NCI-H69 (cell line): ENCODE data around the gene GJD3.
"Not testable (repeated sequence)": the region's sequence is repeated elsewhere in the genome, so short reads cannot be mapped to it uniquely, and the experiment has no call there.

Experiments used
- DNase-seq: peaks from one replicate; lab custom pipeline; 2025; lab: John Stamatoyannopoulos, UW

GJD3 gene

DNA sequence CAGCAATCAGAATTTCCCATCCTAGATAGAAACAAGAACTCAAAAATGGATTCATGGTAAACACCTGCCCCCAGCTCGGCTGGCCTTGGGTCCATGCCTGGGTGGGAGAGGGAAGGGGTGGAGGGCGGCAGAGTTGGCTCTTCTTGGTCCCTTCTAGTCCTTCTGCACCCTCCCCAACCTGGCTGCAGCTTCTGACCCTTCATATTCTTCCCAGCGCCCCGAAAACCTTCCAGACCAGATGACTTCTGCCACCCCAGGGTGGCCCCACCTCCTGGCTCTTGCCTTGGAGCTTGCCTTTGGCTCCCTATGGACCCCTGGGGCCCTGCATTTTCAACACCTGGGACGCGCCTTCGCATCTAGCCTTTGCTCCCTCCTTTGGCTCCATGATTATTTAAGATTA lies 5.4 kb upstream of the GJD3 start:
- DNase-seq: no peak

DNA sequence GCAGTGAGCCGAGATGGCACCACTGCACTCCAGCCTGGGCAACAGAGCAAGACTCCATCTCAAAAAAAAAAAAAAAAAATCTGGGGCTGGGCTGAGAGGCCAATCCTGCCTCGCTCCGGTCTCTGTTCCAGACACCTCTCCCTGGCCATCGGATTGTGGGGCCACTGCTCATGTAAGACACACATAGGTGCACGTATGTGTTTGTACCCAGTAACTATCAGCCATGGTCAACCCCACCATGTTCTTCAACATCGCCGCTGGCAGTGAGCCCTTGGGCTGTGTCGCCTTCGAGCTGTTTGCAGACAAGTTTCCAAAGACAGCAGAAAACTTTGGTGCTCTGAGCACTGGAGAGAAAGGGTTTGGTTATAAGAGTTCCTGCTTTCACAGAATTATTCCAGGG lies 3.2 kb upstream of the GJD3 start:
- not testable (repeated sequence) for DNase-seq

DNA sequence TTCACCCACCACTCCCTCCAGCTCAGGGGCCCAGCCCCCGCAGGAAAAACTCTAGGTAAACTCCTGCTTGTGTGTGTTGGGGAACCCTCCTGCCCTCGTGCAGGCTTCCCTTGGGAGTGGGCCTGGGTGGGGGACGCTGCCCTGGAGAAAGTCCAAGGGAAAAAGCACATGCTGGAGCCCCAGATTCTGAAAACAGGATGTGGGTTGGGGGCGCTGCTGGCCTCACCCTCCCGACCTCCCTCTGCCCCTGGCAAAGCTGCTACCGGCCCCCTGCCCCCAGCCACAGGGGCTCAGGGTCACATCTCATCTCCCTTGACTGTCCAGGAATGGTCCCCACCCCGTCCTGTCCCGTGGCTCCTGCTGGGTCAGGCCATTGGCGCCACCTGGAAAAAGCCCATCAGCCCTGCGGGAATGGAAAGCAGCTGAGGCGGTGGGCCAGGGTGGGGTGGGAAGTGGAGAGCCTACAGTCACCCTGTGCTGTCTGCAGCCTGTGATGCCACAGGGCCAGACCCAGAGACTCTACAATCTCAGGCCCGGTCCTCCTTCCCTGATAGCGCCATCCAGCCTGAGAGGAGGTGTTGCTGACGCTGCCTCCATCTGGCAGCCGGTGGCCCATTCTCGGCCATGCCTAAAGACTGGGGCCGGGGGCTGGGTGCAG lies 2.5 kb upstream of the GJD3 start:
- no peak for DNase-seq

DNA sequence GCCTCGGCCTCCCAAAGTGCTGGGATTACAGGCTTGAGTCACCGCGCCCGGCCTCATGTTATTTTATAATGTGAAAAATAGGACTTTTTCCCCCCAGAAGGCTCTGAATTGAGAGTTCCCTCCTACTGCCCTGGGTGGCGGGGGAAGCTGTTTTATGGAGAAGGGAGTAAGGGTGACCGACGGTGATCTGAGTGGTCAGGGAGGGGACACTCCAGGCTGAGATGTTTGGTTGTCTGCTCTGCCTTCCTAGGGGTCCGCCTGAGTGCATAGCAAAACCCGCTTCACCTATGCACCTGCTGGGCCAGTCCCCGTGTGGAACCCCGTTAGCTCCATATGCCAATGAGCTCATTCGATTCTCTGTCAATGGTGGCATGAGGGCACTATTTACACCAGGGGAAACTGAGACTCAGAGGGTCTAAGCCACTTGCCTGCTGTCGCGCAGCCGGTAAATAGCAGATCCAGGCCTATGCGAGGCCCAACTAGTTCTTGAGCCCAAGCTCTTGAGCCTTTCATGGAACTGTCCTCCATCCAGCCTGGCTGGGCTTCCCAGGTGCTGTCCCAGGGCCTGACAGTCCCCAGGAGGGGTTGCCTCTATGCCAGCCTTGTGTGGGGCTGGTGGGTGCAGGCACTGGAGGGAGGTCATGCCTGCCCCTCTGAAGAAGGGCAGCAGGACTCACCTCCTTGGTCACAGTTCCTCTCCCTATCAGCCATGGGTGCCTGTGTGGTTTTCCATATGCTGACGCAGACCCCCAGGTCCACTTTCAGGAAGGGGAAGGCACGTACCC lies 1.7 kb upstream of the GJD3 start:
- DNase-seq: no peak

DNA sequence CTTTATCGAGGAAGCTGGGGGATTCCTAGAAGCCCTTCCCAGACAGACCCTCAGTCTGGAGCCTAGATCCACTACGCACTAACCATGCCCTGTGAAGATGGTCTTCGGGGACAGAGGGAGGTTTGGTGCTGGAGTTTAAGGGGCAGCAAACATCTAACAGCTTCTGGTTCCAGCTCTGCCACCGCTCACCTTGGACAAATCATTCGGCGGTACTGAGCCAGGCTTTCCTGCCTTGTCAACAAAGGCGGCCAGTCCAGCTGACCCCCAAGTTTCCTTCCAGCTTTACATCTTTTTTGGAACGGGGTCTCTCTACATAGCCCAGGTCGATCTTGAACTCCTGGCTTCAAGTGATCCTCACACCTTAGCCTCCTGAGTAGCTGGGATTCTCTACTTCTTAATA lies 369 bp upstream of the GJD3 start:
- DNase-seq: no peak

DNA sequence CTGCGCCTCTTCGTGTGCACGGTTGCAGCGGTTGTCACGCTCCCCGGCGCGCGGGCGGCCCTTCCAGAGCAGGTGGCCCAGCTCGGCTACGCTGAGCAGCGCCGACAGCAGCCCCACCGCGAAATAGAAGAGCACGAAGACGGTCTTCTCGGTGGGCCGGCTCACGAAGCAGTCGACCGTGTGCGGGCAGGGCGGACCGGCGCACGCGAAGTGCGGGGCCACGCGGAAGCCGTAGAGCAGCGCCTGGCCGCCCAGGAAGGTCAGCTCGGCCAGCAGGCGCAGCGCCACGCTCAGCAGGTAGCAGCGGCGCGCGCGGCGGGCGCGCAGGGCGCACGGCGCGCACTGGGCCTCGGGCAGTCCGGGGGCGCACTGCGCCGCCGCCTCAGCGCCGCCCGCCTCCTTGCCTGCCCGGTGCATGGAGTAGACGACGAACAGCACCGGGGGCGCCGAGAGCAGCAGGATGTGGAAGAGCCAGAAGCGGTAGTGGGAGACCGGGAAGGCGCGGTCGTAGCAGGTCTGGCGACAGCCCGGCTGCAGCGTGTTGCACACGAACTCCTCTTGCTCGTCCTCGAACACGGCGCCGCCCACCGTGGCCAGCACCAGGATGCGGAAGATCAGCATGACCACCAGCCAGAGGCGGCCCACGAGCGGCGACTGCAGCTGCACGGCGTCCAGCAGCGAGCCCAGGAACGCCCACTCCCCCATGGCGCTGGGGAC lies 1.3 kb downstream of the GJD3 start:
- DNase-seq: peak; percentile 49

DNA sequence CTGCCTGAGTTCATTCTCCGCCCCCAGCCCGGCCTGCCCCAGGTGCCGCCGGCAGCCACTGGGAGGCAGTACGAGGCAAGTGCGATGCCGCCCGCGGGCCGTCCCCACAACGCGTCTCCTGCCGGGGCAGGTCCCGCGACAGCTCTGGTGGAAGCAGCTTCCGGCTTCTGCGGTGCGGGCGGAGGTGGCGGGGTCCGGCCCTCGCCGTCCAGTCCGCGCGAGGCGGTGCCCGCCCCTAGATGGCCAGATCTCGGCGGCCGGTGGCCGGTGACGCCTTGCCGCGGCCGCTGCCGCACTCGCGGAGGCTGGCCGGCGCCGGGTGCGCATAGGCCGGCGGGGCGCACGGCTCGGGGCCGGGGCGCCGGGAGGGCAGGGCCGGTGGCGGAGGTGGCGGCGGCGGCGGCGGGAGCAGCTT lies 1.8 kb downstream of the GJD3 start:
- DNase-seq: peak; percentile 62

DNA sequence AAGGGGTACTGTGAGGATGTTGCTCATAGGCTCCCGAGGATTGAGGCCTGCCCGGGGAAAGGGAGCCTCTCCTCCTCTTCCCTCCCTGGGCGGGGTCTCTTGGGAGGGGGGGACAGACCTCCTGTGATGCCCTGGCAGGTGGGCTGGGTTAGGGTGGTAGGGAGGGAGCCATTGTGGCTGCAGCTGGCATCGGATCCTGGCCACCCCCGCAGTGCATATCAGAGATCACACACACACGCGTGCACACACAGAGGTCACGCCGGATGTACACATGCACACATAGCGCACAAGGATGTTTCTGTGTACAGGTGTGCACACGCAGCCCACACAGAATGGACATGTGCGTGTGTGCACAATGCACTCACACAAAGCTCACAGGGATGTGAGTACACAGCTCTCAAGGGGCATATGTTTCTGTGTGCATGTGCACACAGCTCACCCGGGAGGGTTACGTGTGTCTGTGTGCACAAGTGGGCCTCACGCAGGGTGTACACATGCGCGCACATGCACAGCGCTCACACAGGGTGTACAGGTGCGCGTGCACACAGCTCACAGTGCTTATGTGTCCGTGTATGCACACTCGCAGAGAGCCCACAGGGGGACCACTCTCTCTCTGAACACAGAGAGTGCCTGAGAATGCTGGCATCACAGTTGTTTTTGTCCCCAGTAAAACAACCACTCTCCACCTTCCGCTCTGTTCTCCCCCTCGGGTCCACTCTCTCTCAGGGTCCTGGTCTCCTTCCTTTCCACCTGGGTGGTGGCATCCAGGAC lies 2.4 kb downstream of the GJD3 start:
- no peak for DNase-seq

DNA sequence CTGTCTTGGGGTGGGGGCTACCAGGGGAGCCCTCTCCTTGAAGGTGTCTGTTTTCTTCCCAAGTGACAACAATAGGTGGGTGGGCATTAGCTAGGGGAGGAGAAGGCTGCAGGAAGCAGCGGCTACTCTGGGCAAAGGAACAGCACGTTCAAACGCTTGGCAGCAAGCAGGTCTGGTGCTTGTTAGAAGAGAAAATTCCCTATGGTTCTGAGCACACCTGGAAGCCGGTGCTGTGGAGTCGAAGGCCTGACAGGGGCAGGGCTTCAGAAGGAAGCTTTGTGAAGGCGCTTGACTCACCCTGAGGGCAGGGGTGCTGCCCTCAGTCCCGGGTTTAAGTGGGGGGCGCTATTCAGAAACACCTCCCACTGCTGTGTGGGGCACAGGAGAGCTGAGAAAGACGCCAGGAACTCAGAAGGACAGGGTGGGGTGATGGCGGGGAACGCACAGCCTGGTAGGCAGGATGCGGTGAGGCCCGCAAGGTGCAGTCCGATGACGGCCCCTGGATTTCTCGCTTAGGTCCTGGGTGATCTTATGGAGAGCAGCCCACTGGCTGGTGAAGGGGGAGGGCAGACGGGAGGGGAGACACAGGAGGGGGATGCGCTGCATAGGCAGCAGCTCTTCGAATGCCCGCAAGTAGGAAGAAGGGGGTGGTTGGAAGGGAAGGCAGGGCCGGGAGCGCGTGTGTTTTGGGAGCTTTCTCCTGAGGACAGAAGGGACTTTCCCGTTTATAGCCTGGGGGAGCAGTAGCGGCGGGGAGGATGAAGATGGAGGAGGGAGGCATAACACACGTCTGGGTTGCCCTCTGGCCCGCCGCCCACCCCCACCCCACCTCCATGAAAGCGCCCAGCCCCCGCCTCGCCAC lies 3.2 kb downstream of the GJD3 start:
- no peak for DNase-seq

DNA sequence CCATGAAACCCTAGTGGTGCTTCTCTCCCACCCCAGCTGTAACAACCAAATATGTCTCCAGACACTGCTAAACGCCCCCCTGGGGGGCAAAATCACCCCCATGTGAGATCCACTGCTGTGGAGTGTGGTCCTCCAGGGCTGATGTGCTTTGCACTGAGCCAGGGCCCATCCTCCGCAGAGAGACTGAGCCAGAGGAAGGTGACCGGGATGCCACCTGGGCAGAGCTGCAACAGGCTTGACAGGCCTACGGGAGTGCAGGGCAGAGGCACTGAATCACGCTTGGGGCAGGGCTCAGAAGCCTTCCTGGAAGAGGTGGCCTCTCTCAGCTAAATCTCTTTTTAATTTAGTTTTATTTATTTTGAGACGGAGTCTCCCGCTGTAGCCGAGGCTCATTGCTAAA lies 4.4 kb downstream of the GJD3 start:
- DNase-seq: no peak

DNA sequence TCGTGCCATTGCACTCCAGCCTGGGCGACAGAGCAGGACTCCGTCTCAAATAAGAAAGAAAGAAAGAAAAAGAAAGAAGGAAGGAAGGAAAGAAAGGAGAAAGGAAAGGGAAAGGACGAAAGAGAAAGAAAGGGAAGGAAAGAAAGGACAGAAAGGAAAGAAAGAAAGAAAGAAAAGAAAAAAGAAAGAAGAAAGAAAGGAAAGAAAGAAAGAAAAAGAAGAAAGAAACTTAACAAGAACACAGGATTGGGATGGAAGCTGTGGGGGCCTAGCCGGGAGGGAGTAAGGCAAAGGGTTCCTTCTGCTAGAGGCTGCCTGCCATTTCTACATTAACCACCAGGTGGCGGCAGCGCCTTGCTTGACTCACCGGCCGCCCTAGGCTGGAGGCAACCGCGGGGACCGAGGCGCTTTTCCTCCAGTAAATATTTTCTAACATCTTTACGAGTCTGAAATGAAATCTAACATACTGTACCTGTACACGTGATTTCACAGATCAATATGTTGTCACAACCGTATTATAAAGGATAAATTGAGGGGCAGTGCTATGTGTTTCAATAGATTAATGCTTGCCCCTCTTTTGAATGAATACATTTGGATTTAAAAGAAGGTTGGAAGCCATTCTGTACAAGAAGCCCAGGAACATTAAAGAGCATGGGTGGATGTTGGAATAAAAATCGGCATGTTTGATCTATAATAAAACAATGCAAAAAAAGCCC lies 6.1 kb downstream of the GJD3 start:
- DNase-seq: peak; percentile 76

DNA sequence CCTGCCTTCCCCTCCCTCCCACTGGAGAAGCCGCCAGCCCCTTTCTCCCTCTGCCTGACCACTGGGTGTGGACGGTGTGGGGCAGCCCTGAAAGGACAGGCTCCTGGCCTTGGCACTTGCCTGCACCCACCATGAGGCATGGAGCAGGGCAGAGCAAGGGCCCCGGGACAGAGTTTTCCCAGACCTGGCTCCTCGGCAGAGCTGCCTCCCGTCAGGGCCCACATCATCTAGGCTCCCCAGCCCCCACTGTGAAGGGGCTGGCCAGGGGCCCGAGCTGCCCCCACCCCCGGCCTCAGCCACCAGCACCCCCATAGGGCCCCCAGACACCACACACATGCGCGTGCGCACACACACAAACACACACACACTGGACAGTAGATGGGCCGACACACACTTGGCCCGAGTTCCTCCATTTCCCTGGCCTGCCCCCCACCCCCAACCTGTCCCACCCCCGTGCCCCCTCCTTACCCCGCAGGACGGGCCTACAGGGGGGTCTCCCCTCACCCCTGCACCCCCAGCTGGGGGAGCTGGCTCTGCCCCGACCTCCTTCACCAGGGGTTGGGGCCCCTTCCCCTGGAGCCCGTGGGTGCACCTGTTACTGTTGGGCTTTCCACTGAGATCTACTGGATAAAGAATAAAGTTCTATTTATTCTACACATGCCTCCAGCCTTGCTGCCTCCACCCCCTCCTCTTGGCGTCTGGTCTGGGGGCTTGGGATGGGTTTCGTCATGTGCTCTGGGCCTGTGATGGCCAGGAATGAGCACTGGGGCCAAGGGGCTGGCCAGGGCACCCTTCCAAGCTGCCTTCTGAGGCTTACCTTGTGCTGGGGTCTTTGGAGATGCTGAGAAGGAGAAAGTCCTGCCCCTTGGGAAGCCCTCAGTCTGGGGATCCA lies 7.3 kb downstream of the GJD3 start:
- no peak for DNase-seq

DNA sequence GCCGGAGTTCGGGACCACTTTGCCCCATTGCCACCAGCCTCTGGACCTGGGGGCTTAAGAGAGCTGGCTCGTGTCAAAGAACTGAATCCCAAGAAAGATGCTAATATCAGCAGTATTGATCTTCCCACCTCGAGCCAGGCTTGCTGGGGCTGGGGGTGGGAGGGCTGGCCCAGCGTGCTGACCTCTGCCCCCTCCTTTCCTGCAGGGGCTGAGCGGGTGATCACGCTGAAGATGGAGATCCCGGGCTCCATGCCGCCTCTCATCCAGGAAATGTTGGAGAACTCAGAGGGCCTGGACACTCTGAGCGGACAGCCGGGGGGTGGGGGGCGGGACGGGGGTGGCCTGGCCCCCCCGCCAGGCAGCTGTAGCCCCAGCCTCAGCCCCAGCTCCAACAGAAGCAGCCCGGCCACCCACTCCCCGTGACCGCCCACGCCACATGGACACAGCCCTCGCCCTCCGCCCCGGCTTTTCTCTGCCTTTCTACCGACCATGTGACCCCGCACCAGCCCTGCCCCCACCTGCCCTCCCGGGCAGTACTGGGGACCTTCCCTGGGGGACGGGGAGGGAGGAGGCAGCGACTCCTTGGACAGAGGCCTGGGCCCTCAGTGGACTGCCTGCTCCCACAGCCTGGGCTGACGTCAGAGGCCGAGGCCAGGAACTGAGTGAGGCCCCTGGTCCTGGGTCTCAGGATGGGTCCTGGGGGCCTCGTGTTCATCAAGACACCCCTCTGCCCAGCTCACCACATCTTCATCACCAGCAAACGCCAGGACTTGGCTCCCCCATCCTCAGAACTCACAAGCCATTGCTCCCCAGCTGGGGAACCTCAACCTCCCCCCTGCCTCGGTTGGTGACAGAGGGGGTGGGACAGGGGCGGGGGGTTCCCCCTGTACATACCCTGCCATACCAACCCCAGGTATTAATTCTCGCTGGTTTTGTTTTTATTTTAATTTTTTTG lies 8.5 kb downstream of the GJD3 start:
- DNase-seq: no peak

DNA sequence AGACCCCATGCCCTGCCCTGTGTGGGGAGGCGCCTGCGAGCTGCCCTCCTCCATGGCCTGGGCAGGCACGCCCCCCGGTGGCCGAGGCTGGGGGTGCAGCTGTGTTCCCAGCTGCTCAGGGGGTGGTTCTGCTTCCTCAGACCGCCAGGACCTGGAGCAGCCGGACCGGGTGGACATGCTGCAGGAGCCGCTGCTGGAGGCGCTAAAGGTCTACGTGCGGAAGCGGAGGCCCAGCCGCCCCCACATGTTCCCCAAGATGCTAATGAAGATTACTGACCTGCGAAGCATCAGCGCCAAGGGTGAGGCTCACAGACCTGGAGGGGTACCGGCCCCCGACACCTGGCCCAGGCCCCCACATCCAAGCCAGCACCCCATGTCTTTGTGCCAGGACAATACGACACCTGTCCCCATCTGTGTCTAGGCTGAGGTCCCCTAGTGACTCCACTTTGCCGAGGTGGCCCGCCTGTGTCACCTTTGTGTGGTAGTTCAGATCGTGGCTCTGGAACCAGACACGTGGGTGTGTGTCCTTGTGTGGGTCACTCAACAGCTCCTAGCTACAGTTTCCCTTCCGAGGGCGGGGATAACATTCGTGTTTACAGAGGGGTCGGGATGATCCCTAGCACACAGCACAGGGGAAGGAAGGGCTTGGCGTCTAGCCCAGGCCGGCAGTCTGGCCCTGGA lies 9.3 kb downstream of the GJD3 start:
- peak; percentile 41 for DNase-seq

DNA sequence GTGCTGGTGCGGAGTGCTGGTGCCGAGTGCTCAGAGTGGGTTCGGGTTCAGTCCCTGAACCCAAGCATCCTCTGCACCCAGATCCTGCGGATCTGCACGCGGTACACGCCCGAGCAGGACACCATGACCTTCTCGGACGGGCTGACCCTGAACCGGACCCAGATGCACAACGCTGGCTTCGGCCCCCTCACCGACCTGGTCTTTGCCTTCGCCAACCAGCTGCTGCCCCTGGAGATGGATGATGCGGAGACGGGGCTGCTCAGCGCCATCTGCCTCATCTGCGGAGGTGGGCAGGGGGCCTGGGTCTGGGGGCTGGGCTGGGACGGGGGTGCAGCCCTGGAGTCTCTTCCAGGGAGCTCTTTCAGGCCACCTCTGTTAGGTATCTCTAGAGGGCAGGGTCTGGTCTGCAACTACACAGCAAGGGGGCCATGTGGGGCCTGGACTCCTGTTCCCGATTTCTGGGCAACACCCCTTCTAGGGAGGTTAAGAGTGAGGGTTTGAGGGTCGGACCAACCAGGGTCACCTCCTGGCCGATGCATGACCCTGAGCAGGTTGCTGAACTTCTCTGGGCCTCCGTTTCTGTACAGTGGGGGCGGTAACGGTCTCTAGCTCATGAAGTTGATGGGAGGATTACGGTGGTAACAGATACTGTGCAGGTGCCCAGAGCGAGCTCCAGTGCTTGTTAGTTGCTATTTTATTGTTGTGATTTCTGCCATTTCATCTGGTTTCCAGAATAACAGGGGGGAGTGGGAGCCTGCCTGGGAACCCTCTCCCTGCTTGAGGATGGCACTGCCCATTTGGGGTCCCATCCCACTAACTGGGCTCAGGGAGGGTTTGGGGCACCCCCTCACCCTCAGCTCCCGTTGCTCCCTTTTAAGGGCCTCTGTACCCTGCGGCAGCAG lies 10.1 kb downstream of the GJD3 start:
- DNase-seq: no peak

DNA sequence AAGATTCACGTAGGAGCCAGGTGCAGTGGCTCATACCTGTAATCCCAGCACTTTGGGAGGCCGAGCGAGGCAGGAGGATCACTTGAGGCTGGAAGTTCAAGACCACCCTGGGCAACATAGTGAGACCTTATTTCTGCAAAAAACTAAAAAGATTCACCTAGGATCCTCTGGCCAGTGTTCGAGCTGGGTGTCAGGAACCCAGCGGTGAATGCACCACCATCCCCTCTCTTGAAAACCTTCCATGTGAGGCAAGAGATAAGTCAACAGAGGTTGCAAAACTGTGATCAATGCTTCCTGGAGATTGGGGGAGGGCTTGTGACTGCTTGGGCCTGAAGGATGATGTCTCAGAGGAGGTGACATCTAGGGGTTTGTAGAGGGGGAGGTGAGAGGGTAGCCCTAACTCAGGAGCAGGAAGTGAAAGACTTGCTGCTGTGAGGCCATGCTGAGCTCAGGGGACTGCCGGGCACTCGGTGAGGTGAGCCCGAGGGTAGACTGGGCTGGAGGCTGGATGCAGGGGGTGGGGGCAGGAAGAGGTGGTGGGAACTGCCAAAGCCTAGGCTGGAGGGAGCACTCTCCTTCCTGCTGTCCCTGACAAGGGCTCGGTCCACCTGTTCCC lies 11.7 kb downstream of the GJD3 start:
- no peak for DNase-seq
